ENCODE results near the gene KLHDC1.
"Not testable (repeated sequence)": the region's sequence is repeated elsewhere in the genome, so short reads cannot be mapped to it uniquely, and the experiment has no call there.

KLHDC1 gene

GRCh38 chr14:49691031-49691430 is 1.9 kb upstream of the KLHDC1 start:
- Mint-ChIP-seq H3K27ac (no peak overlapping the region), H3K4me3 (no peak overlapping the region), H3K9me3 (no peaks in the 10 kb centered on the region), H3K27me3 (no peaks in the 10 kb centered on the region), H3K36me3 (no peaks in the 10 kb centered on the region), H3K4me1 (peaks cover 55% of the 10 kb centered on the region)
- no peak for DNase-seq
- CTCF ChIA-PET: interaction anchor here (0.8 to 1.0 kb wide), 2 partner anchors 14 to 76 kb away, joined by 3 read pairs; no protein-coding TSS in a partner anchor

- Mint-ChIP-seq H3K4me1 (peaks cover 42% of the 10 kb centered on the region), H3K4me3 (peak overlapping the region; percentile 71), H3K27me3 (no peaks in the 10 kb centered on the region), H3K36me3 (no peaks in the 10 kb centered on the region), H3K9me3 (no peaks in the 10 kb centered on the region), H3K27ac (peak overlapping the region; percentile 35)
- CTCF ChIA-PET: interaction anchor here (0.7 to 1.0 kb wide), 3 partner anchors 15 to 75 kb away, joined by 3 read pairs; partner anchors contain the start of genes MGAT2 and RPL36AL
- no peak for DNase-seq
Measured at GRCh38 chr14:49692193-49692757, 645 bp upstream of the KLHDC1 start.

- H3K27ac Mint-ChIP-seq, H3K9me3 Mint-ChIP-seq, H3K36me3 Mint-ChIP-seq, H3K27me3 Mint-ChIP-seq, CTCF ChIA-PET: not testable (repeated sequence)
- H3K4me1 Mint-ChIP-seq: peaks cover 30% of the 10 kb centered on the region
- H3K4me3 Mint-ChIP-seq: peak overlapping the region; percentile 71
- DNase-seq: peak; percentile 39
Measured at GRCh38 chr14:49693735-49694124, 810 bp downstream of the KLHDC1 start.

- CTCF ChIA-PET: no interaction called here
- no peak overlapping the region for H3K27ac Mint-ChIP-seq
- no peaks in the 10 kb centered on the region for H3K4me1 Mint-ChIP-seq
- H3K4me3 Mint-ChIP-seq: no peak overlapping the region
- H3K36me3 Mint-ChIP-seq: peaks cover 5% of the 10 kb centered on the region
- DNase-seq: no peak
- no peaks in the 10 kb centered on the region for H3K27me3 Mint-ChIP-seq
- no peaks in the 10 kb centered on the region for H3K9me3 Mint-ChIP-seq
Measured at GRCh38 chr14:49702725-49703124, 9.8 kb downstream of the KLHDC1 start.

- peaks cover 5% of the 10 kb centered on the region for H3K36me3 Mint-ChIP-seq
- H3K4me1 Mint-ChIP-seq: no peaks in the 10 kb centered on the region
- H3K27ac Mint-ChIP-seq: no peak overlapping the region
Measured at GRCh38 chr14:49703965-49704364, 11.0 kb downstream of the KLHDC1 start.

GRCh38 chr14:49704471-49704870 is 11.6 kb downstream of the KLHDC1 start:
- H3K9me3 Mint-ChIP-seq, H3K4me3 Mint-ChIP-seq, CTCF ChIA-PET, DNase-seq, H3K27ac Mint-ChIP-seq, H3K36me3 Mint-ChIP-seq, H3K27me3 Mint-ChIP-seq, H3K4me1 Mint-ChIP-seq: not testable (repeated sequence)

More at GRCh38 chr14:49703965-49704364, 11.0 kb downstream of the KLHDC1 start:
- no peaks in the 10 kb centered on the region for H3K27me3 Mint-ChIP-seq
- no peak overlapping the region for H3K4me3 Mint-ChIP-seq
- no peaks in the 10 kb centered on the region for H3K9me3 Mint-ChIP-seq
- CTCF ChIA-PET: no interaction called here
- no peak for DNase-seq

GRCh38 chr14:49710993-49711392 is 18.1 kb downstream of the KLHDC1 start:
- H3K36me3 Mint-ChIP-seq, H3K9me3 Mint-ChIP-seq, H3K27ac Mint-ChIP-seq, H3K4me3 Mint-ChIP-seq, DNase-seq, H3K27me3 Mint-ChIP-seq, H3K4me1 Mint-ChIP-seq, CTCF ChIA-PET: not testable (repeated sequence)

- Mint-ChIP-seq H3K9me3 (peaks cover 4% of the 10 kb centered on the region), H3K27ac (no peak overlapping the region), H3K27me3 (no peaks in the 10 kb centered on the region), H3K36me3 (peaks cover 9% of the 10 kb centered on the region), H3K4me3 (no peak overlapping the region), H3K4me1 (no peaks in the 10 kb centered on the region)
- DNase-seq: no peak
- CTCF ChIA-PET: no interaction called here
Measured at GRCh38 chr14:49720744-49721143, 27.8 kb downstream of the KLHDC1 start.

- CTCF ChIA-PET, H3K4me1 Mint-ChIP-seq, H3K4me3 Mint-ChIP-seq, H3K9me3 Mint-ChIP-seq, DNase-seq, H3K36me3 Mint-ChIP-seq, H3K27me3 Mint-ChIP-seq, H3K27ac Mint-ChIP-seq: not testable (repeated sequence)
Measured at GRCh38 chr14:49721733-49722435, 29.0 kb downstream of the KLHDC1 start.

- Mint-ChIP-seq H3K4me1 (no peaks in the 10 kb centered on the region), H3K4me3 (no peak overlapping the region), H3K27ac (no peak overlapping the region), H3K9me3 (peaks cover 2% of the 10 kb centered on the region), H3K27me3 (no peaks in the 10 kb centered on the region), H3K36me3 (peaks cover 4% of the 10 kb centered on the region)
- DNase-seq: no peak
- CTCF ChIA-PET: no interaction called here
Measured at GRCh38 chr14:49727171-49727570, 34.3 kb downstream of the KLHDC1 start.

GRCh38 chr14:49732896-49733295 is 40.0 kb downstream of the KLHDC1 start:
- no peaks in the 10 kb centered on the region for H3K4me1 Mint-ChIP-seq
- no peak overlapping the region for H3K27ac Mint-ChIP-seq
- no peaks in the 10 kb centered on the region for H3K9me3 Mint-ChIP-seq
- H3K27me3 Mint-ChIP-seq: no peaks in the 10 kb centered on the region
- CTCF ChIA-PET: no interaction called here
- H3K4me3 Mint-ChIP-seq: no peak overlapping the region
- no peak for DNase-seq
- peaks cover 3% of the 10 kb centered on the region for H3K36me3 Mint-ChIP-seq

- CTCF ChIA-PET: no interaction called here
- no peak overlapping the region for H3K27ac Mint-ChIP-seq
- DNase-seq: no peak
- no peaks in the 10 kb centered on the region for H3K9me3 Mint-ChIP-seq
- no peak overlapping the region for H3K4me3 Mint-ChIP-seq
- no peaks in the 10 kb centered on the region for H3K27me3 Mint-ChIP-seq
- no peaks in the 10 kb centered on the region for H3K4me1 Mint-ChIP-seq
- H3K36me3 Mint-ChIP-seq: peaks cover 3% of the 10 kb centered on the region
Measured at GRCh38 chr14:49733836-49734235, 40.9 kb downstream of the KLHDC1 start.

GRCh38 chr14:49735669-49736068 is 42.7 kb downstream of the KLHDC1 start:
- H3K4me3 Mint-ChIP-seq, DNase-seq, H3K36me3 Mint-ChIP-seq, H3K27ac Mint-ChIP-seq, H3K9me3 Mint-ChIP-seq, CTCF ChIA-PET, H3K27me3 Mint-ChIP-seq, H3K4me1 Mint-ChIP-seq: not testable (repeated sequence)

- Mint-ChIP-seq H3K9me3 (no peaks in the 10 kb centered on the region), H3K36me3 (no peaks in the 10 kb centered on the region), H3K4me3 (no peak overlapping the region), H3K27ac (no peak overlapping the region), H3K27me3 (no peaks in the 10 kb centered on the region), H3K4me1 (no peaks in the 10 kb centered on the region)
- CTCF ChIA-PET: no interaction called here
- no peak for DNase-seq
Measured at GRCh38 chr14:49745191-49745590, 52.3 kb downstream of the KLHDC1 start.

- H3K27ac Mint-ChIP-seq, CTCF ChIA-PET, H3K27me3 Mint-ChIP-seq, H3K4me3 Mint-ChIP-seq, H3K4me1 Mint-ChIP-seq, H3K9me3 Mint-ChIP-seq, DNase-seq, H3K36me3 Mint-ChIP-seq: not testable (repeated sequence)
Measured at GRCh38 chr14:49746476-49746875, 53.6 kb downstream of the KLHDC1 start.
